Stomach (tissue), 9 donors: ENCODE results near the gene SPEN. TPM values are rescaled to one million over a fixed set of nuclear protein-coding genes. Genes with fewer than 3 reads are reported as not detected.
A peak's percentile ranks its signal among the peaks of the same experiment; 100 is the strongest.

Experiments used
- DNase-seq, 2 donors: peaks; one replicate each; pipeline versions ENCODE4 v3.0.0 to v3.0.0-alpha.2; 2013 to 2019
- H3K27ac ChIP-seq, 5 donors: fragments of 200-600 bp in 4 of 5; sonication (generic) in 4 of 5; one replicate each; pipeline ENCODE4 v1.5.1; 2013 to 2019; ENCODE audit warnings: mild to moderate bottlenecking in 1 of 5, moderate library complexity in 1 of 5
- H3K27me3 ChIP-seq, 3 donors: fragments of 200-600 bp; sonication (generic); one replicate each; pipeline ENCODE4 v1.5.1; 2017 to 2019; ENCODE audit warnings: mixed run types in 1 of 3
- H3K36me3 ChIP-seq, 4 donors: fragments of 200-600 bp; sonication (generic); 1 replicate in 3 of 4; 2 replicates in 1 of 4; pipeline ENCODE4 v1.5.1; 2016 to 2019
- H3K4me1 ChIP-seq, 4 donors: fragments of 200-600 bp; sonication (generic); one replicate each; pipeline ENCODE4 v1.5.1; 2016 to 2019
- H3K4me3 ChIP-seq, 4 donors: fragments of 200-600 bp; sonication (generic) in 3 of 4; one replicate each; pipeline ENCODE4 v1.5.1; 2016 to 2019; ENCODE audit warnings: mild to moderate bottlenecking in 1 of 4
- H3K9me3 ChIP-seq, 4 donors: fragments of 200-600 bp; sonication (generic); one replicate each; pipeline ENCODE4 v1.5.1; 2016 to 2019
- CTCF ChIP-seq, 7 experiments: fragments of 450-650 bp in 4 of 7; fragments of 200-600 bp in 3 of 7; sonication (generic) in 3 of 7; IDR thresholded peaks; one replicate each; pipeline ENCODE4 v1.5.1; 2016 to 2019; ENCODE audit warnings: antibody characterized with exemption in 7 of 7, control low read depth in 2 of 7, mild to moderate bottlenecking in 1 of 7
- EP300 ChIP-seq: sonication (generic); formaldehyde crosslinking; IDR thresholded peaks from one replicate; pipeline ENCODE4 v1.6.1; 2017; ENCODE audit warnings: antibody characterized with exemption
- POLR2A ChIP-seq, 4 donors: fragments of 450-650 bp; IDR thresholded peaks; one replicate each; pipeline ENCODE4 v1.6.1; 2016; ENCODE audit warnings: antibody characterized with exemption in 4 of 4, control low read depth in 2 of 4, mild to moderate bottlenecking in 1 of 4, moderate library complexity in 1 of 4
- POLR2AphosphoS5 ChIP-seq, 3 donors: sonication (generic); formaldehyde crosslinking; IDR thresholded peaks; one replicate each; pipeline ENCODE4 v1.6.1; 2016; ENCODE audit warnings: antibody characterized with exemption in 3 of 3
- WGBS, 5 donors: extraction: QIAGEN DNeasy Blood & Tissue Kit in 3 of 5; methylation state at CpG; one replicate each; pipeline versions ENCODE4 v1.1.5 to v1.1.7; 2013 to 2018; 5-methylcytosine and 5-hydroxymethylcytosine counted together
- intact Hi-C: fragments of 100-400 bp; cut with DNase I; formaldehyde crosslinking; loops from one replicate; pipeline ENCODE4 v1.15.1; 2023; ENCODE audit warnings: low total_unique reads
- polyA plus RNA-seq, 3 donors: library from polyadenylated mRNA; stranded (reverse); fragments of 200-250 nt; gene quantifications; one replicate each; pipeline ENCODE4 v1.2.3, GENCODE V29; 2013
- total RNA-seq, 5 donors: library from RNA; depleted of rRNA; stranded (reverse); fragments of >200 nt; gene quantifications; one replicate each; pipeline versions ENCODE4 v1.1.0 to v1.2.3, GENCODE V29; 2014 to 2016
- donor health status: healthy with polysubstance abuse.
- donor health status: Bipolar disorder and iron deficiency.
- donor health status: healthy.

Gene SPEN
- total and polyA plus RNA-seq, 8 donors, result 5.6 to 114 (median 28.8) TPM

GRCh38 chr1:15970911-15971310 is 123.4 kb downstream of the SPEN start:
- Histone ChIP-seq H3K4me3 (no peak overlapping the region), H3K4me1 (peaks cover 23 to 53% (median 36%) of the 10 kb centered on the region in 4 donors), H3K27ac (no peak overlapping the region), H3K36me3 (peaks cover 8 to 48% (median 42%) of the 10 kb centered on the region in 4 donors), H3K9me3 (no peaks in the 10 kb centered on the region), H3K27me3 (no peaks in the 10 kb centered on the region)
- DNase-seq, result no peak
- intact Hi-C loops, result no loop called here
- no peak for TF ChIP-seq POLR2A (IDR thresholded peaks at IDR 0.05)
- no peak for TF ChIP-seq CTCF (IDR thresholded peaks at IDR 0.05)
- TF ChIP-seq POLR2AphosphoS5 (IDR thresholded peaks at IDR 0.05), result no peak
- TF ChIP-seq EP300, result no peak

- intact Hi-C loops, result no loop called here
- Histone ChIP-seq H3K27ac (no peak overlapping the region), H3K27me3 (no peaks in the 10 kb centered on the region), H3K36me3 (peaks cover 8 to 48% (median 41%) of the 10 kb centered on the region in 4 donors), H3K4me1 (peaks cover 11 to 45% (median 29%) of the 10 kb centered on the region in 4 donors), H3K9me3 (no peaks in the 10 kb centered on the region), H3K4me3 (no peak overlapping the region)
- TF ChIP-seq CTCF (IDR thresholded peaks at IDR 0.05) (no peak), POLR2A (IDR thresholded peaks at IDR 0.05) (no peak), EP300 (no peak), POLR2AphosphoS5 (IDR thresholded peaks at IDR 0.05) (no peak)
- 87 to 98% (median 95%) methylated on average over 1 of the region's 1 CpG for WGBS, 5 donors
- no peak for DNase-seq
These were observed 124.9 kb downstream of the SPEN start for GRCh38 chr1:15972409-15972808.

- intact Hi-C loops, result no loop called here
- no peaks in the 10 kb centered on the region for H3K9me3 ChIP-seq
- 95 to 99% (median 96%) methylated on average over 4 of the region's 4 CpGs for WGBS, 5 donors
- peaks cover 11 to 45% (median 29%) of the 10 kb centered on the region in 4 donors for H3K4me1 ChIP-seq
- H3K36me3 ChIP-seq, result peaks cover 8 to 41% (median 35%) of the 10 kb centered on the region in 4 donors
- no peaks in the 10 kb centered on the region for H3K27me3 ChIP-seq
- no peak overlapping the region for H3K27ac ChIP-seq
- TF ChIP-seq EP300, result no peak
- TF ChIP-seq CTCF (IDR thresholded peaks at IDR 0.05), result no peak
- TF ChIP-seq POLR2A (IDR thresholded peaks at IDR 0.05), result no peak
- no peak for TF ChIP-seq POLR2AphosphoS5 (IDR thresholded peaks at IDR 0.05)
- H3K4me3 ChIP-seq, result no peak overlapping the region
- no peak for DNase-seq
These were observed 126.3 kb downstream of the SPEN start for GRCh38 chr1:15973772-15974171.

GRCh38 chr1:15974855-15975254 is 127.3 kb downstream of the SPEN start:
- Histone ChIP-seq H3K4me1 (peaks cover 11 to 45% (median 29%) of the 10 kb centered on the region in 4 donors), H3K36me3 (peaks cover 8 to 30% (median 24%) of the 10 kb centered on the region in 4 donors), H3K4me3 (peak overlapping the region; percentile 79 to 100 (median 98)), H3K27me3 (no peaks in the 10 kb centered on the region), H3K27ac (peak overlapping the region in 1 of 5 donors; percentile 90), H3K9me3 (no peaks in the 10 kb centered on the region)
- no peak for DNase-seq
- 43 to 54% (median 49%) methylated on average over 8 to 9 of the region's 9 CpGs for WGBS, 5 donors
- TF ChIP-seq CTCF (IDR thresholded peaks at IDR 0.05) (no peak), POLR2AphosphoS5 (IDR thresholded peaks at IDR 0.05) (no peak), EP300 (no peak), POLR2A (IDR thresholded peaks at IDR 0.05) (no peak)
- intact Hi-C loops, result no loop called here
